Measurements from ENCODE around the gene SRPK2.
"Not testable (repeated sequence)": the region's sequence is repeated elsewhere in the genome, so short reads cannot be mapped to it uniquely, and the experiment has no call there.

SRPK2 gene

DNA sequence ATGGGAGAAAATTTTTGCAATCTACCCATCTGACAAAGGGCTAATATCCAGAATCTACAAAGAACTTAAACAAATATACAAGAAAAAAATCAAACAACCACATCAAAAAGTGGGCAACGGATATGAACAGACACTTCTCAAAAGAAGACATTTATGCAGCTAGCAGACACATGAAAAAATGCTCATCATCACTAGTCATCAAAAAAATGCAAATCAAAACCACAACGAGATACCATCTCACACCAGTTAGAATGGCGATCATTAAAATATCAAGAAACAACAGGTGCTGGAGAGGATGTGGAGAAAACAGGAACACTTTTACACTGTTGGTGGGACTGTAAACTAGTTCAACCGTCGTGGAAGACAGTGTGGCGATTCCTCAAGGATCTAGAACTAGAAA, 88.1 kb downstream of the SRPK2 start:
- FAIRE-seq, result not testable (repeated sequence)

DNA sequence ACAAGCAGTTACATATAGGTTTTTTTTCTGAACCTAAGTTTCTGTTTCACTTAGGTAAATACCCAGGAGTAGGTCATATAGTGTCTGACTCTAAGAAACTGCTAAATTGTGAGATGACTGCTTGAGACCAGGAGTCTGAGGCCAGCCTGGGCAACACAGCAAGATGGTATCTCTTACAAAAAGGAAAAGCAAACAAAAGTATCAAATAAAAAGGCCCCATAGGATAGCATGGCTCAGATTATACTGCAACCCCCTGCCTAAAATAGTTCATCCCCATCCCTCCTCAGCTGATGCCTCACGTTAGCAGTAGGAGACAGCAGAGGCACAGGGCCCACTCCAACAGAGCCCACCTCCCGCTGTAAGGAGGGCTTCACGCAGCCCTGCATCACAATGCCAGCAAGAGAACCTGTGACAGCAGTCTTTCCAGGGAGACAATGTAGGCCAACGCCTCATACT, 90.3 kb downstream of the SRPK2 start:
- FAIRE-seq, result no peak

DNA sequence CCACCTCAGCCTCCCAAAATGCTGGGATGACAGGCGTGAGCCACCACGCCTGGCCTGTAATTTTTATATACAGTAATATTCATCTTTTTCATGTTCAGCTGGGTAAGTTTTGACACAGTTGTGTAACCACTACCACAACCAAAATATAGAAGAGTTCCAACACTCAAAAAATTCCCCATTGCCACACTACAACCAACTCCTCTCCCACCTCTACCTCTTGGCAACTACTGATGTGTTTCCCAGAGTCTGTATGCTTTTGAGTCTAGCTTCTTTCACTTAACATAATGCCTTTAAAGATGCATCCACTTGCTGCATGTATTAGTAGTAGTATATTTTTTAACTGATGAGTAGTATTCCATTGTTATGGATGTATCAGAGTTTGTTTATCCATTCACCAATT, 90.7 kb downstream of the SRPK2 start:
- no peak for FAIRE-seq

DNA sequence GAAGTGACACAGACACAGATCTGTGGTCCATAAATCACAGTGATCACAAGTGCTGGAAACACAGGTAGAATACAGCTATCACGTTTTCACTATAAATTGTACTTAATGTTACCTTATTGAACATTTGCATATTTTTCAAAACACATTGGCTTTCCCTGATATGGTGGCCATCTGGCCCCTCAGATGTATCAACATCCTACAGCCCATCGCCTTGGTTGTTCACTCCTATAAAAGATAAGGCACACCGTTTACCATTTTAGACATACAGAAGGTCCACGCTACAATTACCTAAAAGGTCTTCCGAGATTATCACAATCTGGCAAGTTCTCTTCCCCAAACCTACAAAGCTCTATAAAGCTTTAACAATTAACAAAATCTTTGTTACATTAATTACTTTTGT, 91.4 kb downstream of the SRPK2 start:
- FAIRE-seq, result no peak

DNA sequence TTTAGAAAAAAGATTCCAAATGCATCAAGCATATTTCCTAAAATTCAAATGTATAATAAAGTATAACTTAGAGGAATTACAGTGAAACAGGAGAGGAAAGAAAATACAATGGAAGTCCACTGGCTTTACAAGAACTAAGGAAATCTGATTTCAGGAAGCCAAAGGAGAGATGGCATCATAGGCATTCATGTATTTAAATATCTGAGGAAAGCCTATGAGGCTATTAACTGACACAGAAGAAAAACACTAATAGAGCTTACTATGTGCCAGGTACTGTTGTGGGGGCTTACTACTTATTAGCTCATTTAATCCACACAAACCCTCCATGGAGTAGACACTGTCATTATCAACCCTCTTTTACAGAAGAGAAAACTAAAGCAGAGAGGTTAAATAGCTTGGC, 92.2 kb downstream of the SRPK2 start:
- no peak for FAIRE-seq

DNA sequence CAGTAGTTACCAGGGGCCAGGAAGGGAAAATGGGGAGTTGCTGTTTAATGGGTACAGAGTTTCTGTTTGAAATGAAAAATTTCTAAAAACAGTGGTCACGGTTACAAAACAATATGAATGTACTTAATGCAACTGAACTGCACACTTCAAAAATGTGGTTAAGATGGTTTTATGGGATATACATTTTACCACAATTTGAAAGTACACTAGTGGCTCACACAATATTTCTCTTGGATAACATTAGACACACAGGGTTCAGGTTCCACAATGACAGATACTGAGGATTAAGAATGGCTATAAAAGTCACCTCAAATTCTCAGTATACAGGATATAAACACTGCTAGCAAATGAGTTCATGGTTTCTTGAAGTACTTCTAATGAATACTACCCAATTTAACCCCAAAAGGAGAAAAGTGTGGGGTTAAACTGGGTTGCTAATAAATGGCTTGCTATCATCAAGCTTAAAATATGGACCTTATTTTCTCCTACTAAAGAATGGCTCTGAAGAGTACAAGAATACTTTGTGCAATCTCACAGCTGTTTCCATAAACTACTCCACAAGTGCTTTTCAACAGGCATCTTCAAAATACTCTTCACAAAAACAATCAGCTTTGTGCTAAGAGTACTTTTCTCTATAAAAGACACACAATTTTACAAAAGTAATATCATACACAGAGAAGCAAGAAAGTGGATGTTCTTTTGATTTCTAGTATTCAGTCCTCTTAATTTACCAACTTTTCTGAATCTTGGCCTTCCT, 92.9 kb downstream of the SRPK2 start:
- no peak for FAIRE-seq

DNA sequence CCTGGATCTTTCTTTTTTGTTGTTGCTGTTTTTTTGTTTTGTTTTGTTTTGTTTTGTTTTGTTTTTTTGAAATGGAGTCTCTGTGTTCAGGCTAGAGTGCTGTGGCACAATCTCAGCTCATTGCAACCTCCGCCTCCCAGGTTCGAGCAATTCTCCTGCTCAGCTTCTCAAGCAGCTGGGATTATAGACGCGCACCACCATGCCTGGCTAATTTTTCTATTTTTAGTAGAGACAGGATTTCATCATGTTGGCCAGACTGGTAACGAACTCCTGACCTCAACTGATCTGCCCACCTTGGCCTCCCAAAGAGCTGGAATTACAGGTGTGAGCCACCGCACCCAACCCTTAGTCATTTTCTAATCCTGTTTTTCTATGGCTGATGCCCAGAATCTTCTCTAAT, 94.2 kb downstream of the SRPK2 start:
- not testable (repeated sequence) for FAIRE-seq

DNA sequence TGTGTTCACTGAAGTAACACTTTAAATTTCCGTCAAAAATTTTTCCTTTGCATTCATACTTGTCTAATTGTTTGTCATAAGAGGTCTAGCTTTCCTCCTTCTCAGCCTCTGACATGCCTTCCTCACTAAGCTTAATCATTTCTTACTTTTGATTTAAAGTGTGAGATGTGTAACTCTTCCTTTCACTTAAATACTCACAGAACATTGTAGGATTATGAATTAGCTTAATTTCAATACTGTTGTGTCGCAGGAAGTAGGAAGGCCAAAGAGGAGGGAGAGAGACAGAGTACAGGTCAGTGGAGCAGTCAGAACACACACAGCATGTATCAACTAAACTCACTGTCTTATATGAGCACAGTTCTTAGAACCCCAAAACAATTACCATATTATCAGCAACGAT, 99.0 kb downstream of the SRPK2 start:
- FAIRE-seq, result no peak

DNA sequence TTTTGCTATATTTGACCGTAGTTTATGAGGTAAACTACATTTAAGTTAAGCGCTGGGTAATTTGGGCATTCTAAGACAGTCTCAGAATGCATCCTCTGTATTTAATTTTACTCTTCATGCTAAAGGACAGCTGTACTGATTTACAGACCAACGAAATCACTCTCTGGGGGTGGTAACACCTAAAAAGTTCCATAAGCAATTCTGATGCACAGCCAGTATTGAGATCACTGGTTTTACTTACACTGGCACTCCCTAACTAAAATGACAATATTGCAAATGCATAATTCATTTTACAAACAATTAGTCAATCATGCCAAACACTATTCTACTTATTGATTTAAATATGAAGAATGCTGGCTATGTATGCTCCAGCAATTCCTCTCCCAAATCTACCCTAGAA, 102.3 kb downstream of the SRPK2 start:
- FAIRE-seq, result no peak

DNA sequence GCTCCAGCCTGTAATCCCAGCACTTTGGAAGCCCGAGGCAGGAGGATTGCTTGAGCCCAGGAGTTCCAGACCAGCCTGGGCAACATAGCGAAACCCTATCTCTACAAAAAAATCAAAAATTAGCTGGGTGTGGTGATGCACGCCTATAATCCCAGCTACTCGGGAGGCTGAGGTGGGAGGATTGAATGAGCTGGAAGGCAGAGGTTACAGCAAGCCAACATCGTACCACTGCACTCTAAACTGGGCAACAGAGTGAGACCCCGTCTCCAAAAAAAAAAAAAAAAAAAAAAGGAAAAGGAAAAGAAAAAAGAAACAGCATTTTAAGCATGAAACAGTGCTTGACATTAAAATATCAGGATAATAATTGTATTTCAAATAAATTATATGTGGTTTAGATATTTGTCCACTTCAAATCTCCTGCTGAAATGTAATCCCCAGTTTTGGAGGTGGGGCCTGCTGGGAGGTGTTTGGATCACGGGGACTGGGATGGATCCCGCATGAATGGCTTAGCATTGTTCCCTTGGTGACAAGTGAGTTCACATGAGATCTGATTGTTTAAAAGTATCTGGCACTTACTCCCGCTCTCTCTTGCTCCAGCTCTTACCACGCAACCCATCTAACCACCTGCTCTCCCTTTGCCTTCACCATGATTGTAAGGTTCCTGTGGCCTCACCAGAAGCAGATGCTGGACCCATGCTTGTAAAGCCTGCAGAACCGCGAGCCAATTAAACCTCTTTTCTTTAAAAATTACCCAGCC, 103.4 kb downstream of the SRPK2 start:
- FAIRE-seq, result no peak

DNA sequence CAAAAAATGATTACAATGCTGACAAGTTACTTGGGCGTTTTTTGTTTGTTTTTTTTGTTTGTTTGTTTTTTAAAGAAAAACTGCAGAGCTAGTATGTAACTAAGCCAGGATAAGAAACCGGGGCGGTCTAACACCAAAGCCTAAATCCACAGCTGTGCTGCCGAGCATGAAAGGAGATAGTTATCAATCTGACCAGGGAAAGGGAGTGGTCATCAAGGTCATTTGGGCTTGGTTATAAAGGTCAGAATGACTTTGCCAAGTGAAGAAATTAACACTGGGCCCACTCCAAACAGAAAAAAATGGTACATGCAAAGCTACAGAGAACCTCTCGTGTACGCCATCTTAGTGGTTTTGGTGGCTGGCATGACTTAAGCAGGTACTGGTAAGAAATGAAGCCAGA, 104.7 kb downstream of the SRPK2 start:
- FAIRE-seq, result no peak

DNA sequence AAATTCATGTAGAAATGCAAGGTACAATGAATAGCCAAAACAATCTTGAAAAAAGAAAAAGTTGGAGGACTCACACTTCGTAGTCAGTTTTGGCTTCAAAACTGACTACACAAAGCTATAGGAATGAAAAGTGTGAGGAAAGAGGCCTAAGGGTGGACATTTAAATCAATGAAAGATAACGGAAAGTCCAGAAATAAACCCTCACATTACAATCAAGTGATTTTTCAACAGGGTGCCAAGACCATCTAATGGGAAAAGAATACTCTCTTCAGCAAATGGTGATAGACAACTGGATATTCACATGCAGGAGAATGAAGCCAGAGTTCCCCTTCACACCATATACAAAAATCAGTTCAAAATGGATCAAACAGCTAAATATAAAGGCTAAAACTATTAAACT, 106.8 kb downstream of the SRPK2 start:
- FAIRE-seq, result no peak

DNA sequence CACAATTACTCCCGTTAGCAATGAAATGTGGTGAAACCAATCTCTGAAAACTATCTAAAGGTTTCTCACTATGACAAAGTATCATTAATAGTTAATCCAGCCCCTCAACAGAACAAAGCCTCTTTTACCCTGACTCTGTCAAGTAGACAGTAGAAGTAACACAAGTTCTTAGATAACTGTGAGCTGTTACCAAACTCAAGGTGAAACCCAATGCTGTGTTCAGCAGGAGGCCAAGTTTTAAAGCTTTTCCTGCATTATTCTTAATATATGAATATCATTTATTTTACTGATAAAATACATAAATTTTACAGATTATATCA, 109.1 kb downstream of the SRPK2 start:
- FAIRE-seq, result no peak

DNA sequence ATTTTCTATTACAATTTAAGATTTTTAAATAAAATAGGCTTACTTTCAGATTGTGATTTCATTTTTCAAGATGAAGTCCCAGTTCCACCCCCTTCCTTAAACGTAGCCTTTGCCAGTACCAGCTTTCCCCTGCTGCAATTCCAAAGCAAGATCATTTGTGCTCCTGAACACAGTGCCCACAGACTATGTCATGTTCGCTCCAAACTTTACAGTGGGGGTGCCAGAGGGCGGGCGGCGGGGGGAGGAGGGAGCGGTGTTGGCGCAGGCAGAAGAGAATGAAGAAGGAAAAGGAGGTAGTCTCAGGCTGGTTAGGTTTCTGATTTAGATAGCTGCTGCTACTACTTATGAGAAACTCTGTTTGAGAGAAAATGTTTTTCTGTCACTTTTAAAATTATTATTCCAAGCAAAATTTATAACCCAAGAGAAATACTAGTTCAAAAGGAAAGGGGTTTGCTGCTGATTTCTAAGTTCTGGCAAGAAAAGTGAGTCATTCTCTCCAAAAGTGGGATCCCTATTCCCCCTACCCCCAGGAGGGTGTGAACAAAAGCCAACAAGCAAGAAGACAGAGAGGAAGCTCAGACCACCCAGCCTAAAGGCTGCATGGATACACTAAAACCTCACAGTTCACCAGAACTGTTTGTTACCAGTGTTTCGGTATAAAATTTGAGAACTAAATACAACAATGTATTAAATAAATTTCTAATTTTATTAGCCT, 109.6 kb downstream of the SRPK2 start:
- no peak for FAIRE-seq

DNA sequence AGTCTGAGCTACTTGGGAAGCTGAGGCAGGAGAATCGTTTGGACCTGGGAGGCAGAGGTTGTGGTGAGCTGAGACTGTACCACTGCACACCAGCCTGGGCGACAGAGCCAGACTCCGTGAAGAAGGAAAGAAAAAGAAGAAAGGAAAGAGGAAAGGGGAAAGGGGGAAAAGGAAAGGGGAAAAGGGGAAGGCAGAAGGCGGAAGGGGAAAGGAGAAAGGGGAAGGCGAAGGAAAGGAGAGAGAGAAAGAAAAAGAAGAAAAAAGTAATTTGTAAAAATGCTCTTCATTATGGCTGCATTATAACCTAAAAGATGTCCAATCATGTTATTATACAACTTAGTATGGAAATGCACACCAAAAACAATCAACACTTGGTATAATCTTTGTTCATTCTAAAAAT, 110.2 kb downstream of the SRPK2 start:
- no peak for FAIRE-seq

DNA sequence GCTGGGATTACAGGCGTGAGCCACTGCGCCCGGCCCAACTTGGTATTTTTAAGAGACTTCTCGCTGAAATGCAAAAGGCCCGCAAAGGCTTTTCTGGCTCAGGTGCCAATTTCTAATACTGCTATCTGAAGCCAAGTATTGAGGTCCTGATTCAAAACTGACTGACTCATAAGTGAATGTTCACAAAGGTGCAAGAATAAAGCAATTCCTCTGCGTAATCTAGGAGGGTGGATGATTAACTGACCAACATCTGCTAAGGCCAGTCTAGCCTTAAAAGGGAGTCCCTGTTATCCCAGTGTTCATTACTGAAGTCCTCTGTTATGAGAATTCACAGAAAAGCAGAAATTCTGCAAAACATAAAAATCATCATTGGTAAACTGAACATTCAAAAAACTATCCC, 111.4 kb downstream of the SRPK2 start:
- no peak for FAIRE-seq

DNA sequence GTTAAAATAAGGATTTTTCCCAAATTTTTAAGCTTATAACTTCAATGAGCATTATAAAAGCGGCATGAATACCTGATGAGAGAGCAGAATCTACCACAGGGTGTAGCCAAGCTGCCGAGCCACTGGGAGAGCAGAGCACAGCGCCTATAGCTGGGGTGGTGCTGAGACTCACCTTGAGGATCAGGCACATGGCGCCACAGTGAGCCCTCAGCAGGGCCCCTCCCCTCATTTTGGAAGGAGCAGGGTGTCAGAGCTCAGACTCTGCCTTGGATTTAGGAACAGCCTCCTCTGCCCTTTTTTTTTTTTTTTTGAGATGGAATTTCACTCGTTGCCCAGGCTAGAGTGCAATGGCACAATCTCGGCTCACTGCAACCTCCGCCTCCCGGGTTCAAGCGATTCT, 118.6 kb downstream of the SRPK2 start:
- FAIRE-seq, result no peak

DNA sequence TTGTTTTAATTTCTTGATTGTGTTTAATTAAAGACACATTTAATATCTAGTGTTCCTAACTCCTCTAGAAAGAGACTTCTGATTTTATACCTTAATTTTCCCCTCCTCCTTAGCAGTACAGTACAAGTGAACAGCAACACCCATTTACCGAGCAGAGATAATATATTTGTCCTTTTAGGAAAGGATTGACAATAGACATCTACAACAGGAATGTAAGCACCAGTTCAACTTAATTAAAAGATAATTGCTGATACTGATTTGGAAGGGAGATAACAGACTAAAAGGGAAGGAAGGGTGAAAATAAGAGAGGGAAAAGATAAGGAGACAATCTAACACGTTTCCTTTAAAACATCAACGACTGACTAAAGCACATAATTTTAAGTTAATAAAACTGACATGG, 119.3 kb downstream of the SRPK2 start:
- FAIRE-seq, result no peak

DNA sequence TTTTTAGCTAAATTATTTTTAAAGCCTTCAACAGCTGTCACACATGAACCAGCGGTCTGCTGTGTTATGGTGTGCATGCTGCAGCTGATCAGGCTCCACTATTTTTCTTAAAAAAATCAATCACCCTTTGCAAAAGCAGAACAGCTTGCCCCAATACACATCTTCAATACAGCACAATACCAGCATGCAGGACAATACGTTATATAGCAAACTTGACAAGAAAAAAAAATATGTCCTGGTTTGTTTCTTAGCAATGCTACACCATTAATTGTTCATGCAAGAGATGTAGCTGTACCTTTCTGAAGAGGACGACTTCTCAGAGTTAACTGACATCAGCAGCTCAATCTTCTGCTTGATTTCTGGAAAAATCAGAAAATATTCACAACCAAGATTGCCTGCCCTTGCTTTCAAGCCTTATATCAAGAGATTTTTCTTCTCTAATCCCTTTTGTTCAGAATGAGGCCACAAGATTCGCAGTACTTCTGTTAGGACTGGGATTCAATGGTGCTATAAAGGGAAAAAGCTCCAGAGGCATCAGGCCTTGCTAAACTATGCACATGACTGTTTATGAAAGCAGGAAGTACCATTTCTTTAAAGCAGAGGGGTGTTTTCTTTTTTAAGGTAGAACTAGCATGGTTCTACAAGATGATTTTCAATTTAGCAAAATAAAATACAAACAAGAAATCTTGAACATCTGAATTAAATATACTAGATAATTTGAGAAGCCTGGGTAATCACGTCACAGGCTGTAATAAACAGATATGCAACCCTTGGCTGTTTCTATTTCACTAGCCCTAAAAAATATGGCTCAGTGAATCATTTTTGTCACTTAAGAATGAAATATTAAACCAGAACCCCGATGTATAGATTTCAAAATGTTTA, 120.0 kb downstream of the SRPK2 start:
- peak; percentile 82 for FAIRE-seq

DNA sequence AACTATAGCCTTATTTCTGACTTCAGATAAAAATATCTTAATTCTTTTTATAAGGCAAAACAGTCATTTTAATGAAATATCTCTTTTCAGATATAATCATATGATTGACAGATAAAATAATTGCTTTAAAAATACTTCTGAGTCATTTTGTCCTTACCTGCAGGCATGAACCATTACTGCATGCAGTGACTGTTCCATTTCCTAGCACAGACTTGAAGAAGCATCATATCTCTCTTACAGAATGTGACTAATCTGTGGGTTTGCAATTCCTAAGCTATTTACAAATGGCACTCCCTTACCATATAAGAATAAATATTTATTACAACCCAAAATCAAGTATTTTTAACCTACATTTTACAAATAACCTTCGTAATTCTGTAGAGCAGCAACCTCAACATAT, 120.7 kb downstream of the SRPK2 start:
- FAIRE-seq, result no peak

DNA sequence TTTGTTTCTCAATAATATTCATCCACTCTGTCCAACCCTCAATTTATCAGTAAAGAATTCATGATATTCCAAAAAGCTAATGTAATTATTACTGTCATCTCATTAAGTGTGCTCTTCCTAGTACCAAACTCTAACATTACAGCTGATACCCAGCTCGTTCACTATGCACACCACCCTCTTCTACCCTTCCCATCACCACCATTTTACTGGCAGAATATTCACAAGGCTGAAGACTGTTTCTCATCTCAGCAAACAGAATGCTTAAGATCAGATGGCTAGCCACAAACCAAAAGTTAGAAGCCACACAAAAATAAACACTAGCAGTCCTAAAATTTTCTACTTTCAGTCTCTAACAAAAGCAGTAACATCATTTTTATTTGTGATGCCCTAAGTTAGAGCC, 121.5 kb downstream of the SRPK2 start:
- FAIRE-seq, result no peak

DNA sequence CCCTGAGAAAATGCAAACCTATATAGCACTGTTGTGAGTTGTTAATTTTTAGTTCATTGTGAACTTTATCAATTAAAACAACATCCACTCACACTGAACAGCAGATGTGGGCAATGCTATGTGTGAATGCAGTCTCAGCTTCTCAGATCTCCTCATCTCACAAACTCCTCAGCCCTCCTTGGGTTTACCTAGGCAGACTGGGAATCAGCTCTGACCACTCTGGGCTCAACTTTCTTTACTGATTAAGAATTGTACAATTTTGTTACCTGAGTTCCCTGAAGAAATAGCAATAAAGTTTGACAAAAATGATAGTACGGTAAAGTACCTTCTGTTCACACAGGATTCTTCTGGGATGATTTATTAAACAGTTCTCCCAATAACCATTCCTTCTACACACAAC, 124.0 kb downstream of the SRPK2 start:
- no peak for FAIRE-seq

DNA sequence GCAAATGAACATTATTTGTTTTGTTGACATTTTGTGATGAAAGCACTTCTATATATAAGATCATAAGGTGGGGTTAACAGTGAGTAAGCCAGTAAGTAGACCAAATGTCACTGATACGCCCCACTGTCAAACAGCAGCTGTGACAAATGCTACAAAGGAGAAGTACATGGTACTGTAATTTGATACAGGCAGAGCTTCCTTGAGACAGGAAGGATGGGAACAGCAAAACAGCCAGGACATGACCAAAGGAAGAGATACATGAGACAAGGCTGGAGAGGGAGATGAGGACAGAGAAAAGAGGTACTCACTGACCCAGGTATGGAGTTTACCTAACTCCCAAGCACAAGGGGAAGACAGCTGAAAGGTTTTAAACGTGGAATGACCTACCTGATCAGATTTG, 127.0 kb downstream of the SRPK2 start:
- no peak for FAIRE-seq

Data from endometrium (tissue), 2 donors.